ENCODE measurements around the gene FYB2.
"Not testable (repeated sequence)": the region's sequence is repeated elsewhere in the genome, so short reads cannot be mapped to it uniquely, and the experiment has no call there.

The FYB2 gene

GRCh38 chr1:56795870-56796269 is 23.3 kb downstream of the FYB2 start:
- DNase-seq (ENCODE audit: low read depth): no peak

GRCh38 chr1:56790036-56790435 is 29.2 kb downstream of the FYB2 start:
- DNase-seq (ENCODE audit: low read depth): no peak

GRCh38 chr1:56788588-56788987 is 30.6 kb downstream of the FYB2 start:
- no peak for DNase-seq (ENCODE audit: low read depth)

GRCh38 chr1:56788102-56788501 is 31.1 kb downstream of the FYB2 start:
- no peak for DNase-seq (ENCODE audit: low read depth)

- no peak for DNase-seq (ENCODE audit: low read depth)
Measured at GRCh38 chr1:56787330-56787729, 31.9 kb downstream of the FYB2 start.

GRCh38 chr1:56782773-56783172 is 36.4 kb downstream of the FYB2 start:
- no peak for DNase-seq (ENCODE audit: low read depth)

- DNase-seq (ENCODE audit: low read depth): no peak
Measured at GRCh38 chr1:56780826-56781225, 38.4 kb downstream of the FYB2 start.

- no peak for DNase-seq (ENCODE audit: low read depth)
Measured at GRCh38 chr1:56780128-56780750, 39.0 kb downstream of the FYB2 start.

- DNase-seq (ENCODE audit: low read depth): no peak
Measured at GRCh38 chr1:56777972-56778371, 41.2 kb downstream of the FYB2 start.

- not testable (repeated sequence) for DNase-seq (ENCODE audit: low read depth)
Measured at GRCh38 chr1:56774732-56775131, 44.5 kb downstream of the FYB2 start.

GRCh38 chr1:56774067-56774609 is 45.1 kb downstream of the FYB2 start:
- DNase-seq (ENCODE audit: low read depth): no peak

- DNase-seq (ENCODE audit: low read depth): no peak
Measured at GRCh38 chr1:56773341-56774066, 45.7 kb downstream of the FYB2 start.

GRCh38 chr1:56771717-56772116 is 47.5 kb downstream of the FYB2 start:
- DNase-seq (ENCODE audit: low read depth): no peak

GRCh38 chr1:56758794-56759193 is 60.4 kb downstream of the FYB2 start:
- no peak for DNase-seq (ENCODE audit: low read depth)

GRCh38 chr1:56758135-56758534 is 61.1 kb downstream of the FYB2 start:
- DNase-seq (ENCODE audit: low read depth): no peak

GRCh38 chr1:56755911-56756310 is 63.3 kb downstream of the FYB2 start:
- DNase-seq (ENCODE audit: low read depth): no peak

GRCh38 chr1:56754708-56755479 is 64.3 kb downstream of the FYB2 start:
- no peak for DNase-seq (ENCODE audit: low read depth)

- no peak for DNase-seq (ENCODE audit: low read depth)
Measured at GRCh38 chr1:56745231-56745630, 74.0 kb downstream of the FYB2 start.

GRCh38 chr1:56728964-56729363 is 90.2 kb downstream of the FYB2 start:
- DNase-seq (ENCODE audit: low read depth): no peak

GRCh38 chr1:56726706-56727105 is 92.5 kb downstream of the FYB2 start:
- DNase-seq (ENCODE audit: low read depth): no peak

- no peak for DNase-seq (ENCODE audit: low read depth)
Measured at GRCh38 chr1:56719171-56719570, 100.0 kb downstream of the FYB2 start.

- no peak for DNase-seq (ENCODE audit: low read depth)
Measured at GRCh38 chr1:56715156-56715555, 104.0 kb downstream of the FYB2 start.

- DNase-seq (ENCODE audit: low read depth): no peak
Measured at GRCh38 chr1:56713112-56713511, 106.1 kb downstream of the FYB2 start.
